ENCODE data around the gene TCF4.
A peak's percentile ranks its signal among the peaks of the same experiment; 100 is the strongest.

Gene TCF4

DNA sequence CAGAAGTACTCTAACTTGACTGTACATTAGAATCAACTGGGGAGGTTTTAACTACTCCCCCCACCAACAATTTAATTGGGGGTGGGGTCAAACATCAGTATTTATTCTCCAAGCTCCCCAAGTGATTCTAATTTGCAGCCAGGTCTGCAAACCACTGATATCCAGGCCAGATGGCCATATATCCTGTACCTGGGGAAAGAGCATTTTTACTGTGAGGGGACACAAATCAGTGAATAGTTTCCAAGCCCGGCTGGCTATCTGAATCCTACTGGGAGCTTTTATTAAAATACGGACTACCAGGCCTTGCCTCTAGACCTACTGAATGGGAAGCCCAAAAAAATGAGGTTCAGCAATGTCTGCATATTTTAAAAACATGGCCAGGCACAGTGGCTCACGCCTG, 88.5 kb downstream of the TCF4 start:
- TF ChIP-seq CTCF (conservative IDR thresholded peaks at IDR 0.05; ENCODE audit: low read length) (no peak), EZH2phosphoT487 (IDR thresholded peaks at IDR 0.05; ENCODE audit: borderline replicate concordance) (no peak)
- Histone ChIP-seq H3K27me3 (ENCODE audit: insufficient read depth, low read length, poor library complexity, severe bottlenecking) (no peaks in the 10 kb centered on the region), H3K9me3 (ENCODE audit: insufficient read depth, low read depth, low read length) (no peaks in the 10 kb centered on the region), H3F3A (ENCODE audit: low read depth) (no peaks in the 10 kb centered on the region), H3K9ac (ENCODE audit: low read depth, low read length, poor library complexity, severe bottlenecking) (no peak overlapping the region), H3K9me2 (replicated peaks; ENCODE audit: low read depth, low read length) (no peaks in the 10 kb centered on the region), H3K4me1 (ENCODE audit: insufficient read depth, low read length, poor library complexity, severe bottlenecking) (peaks cover 32% of the 10 kb centered on the region), H2AFZ (ENCODE audit: low read length) (no peak overlapping the region), H3K4me3 (ENCODE audit: low read length, poor library complexity, severe bottlenecking) (no peak overlapping the region), H3K79me2 (ENCODE audit: insufficient read depth, low read length) (peaks cover 11% of the 10 kb centered on the region; the same call in 1 of the 2 replicates), H3K36me3 (ENCODE audit: insufficient read depth, low read length) (no peaks in the 10 kb centered on the region), H4K20me1 (ENCODE audit: insufficient read depth, low read length, poor library complexity, severe bottlenecking) (no peaks in the 10 kb centered on the region), H3K4me2 (ENCODE audit: low read depth, low read length, poor library complexity, severe bottlenecking) (no peak overlapping the region)

GRCh38 chr18:55497825-55498403, 90.1 kb downstream of the TCF4 start:
- TF ChIP-seq EZH2phosphoT487 (IDR thresholded peaks at IDR 0.05; ENCODE audit: borderline replicate concordance) (no peak), CTCF (conservative IDR thresholded peaks at IDR 0.05; ENCODE audit: low read length) (no peak)
- Histone ChIP-seq H3K9me2 (replicated peaks; ENCODE audit: low read depth, low read length) (no peaks in the 10 kb centered on the region), H3F3A (ENCODE audit: low read depth) (no peaks in the 10 kb centered on the region), H3K4me1 (ENCODE audit: insufficient read depth, low read length, poor library complexity, severe bottlenecking) (peaks cover 42% of the 10 kb centered on the region), H3K36me3 (ENCODE audit: insufficient read depth, low read length) (no peaks in the 10 kb centered on the region), H4K20me1 (ENCODE audit: insufficient read depth, low read length, poor library complexity, severe bottlenecking) (no peaks in the 10 kb centered on the region), H3K79me2 (ENCODE audit: insufficient read depth, low read length) (peaks cover 11% of the 10 kb centered on the region; the same call in 1 of the 2 replicates), H3K9ac (ENCODE audit: low read depth, low read length, poor library complexity, severe bottlenecking) (no peak overlapping the region), H3K4me2 (ENCODE audit: low read depth, low read length, poor library complexity, severe bottlenecking) (no peak overlapping the region), H3K9me3 (ENCODE audit: insufficient read depth, low read depth, low read length) (no peaks in the 10 kb centered on the region), H3K4me3 (ENCODE audit: low read length, poor library complexity, severe bottlenecking) (no peak overlapping the region), H3K27me3 (ENCODE audit: insufficient read depth, low read length, poor library complexity, severe bottlenecking) (no peaks in the 10 kb centered on the region), H2AFZ (ENCODE audit: low read length) (no peak overlapping the region)

DNA sequence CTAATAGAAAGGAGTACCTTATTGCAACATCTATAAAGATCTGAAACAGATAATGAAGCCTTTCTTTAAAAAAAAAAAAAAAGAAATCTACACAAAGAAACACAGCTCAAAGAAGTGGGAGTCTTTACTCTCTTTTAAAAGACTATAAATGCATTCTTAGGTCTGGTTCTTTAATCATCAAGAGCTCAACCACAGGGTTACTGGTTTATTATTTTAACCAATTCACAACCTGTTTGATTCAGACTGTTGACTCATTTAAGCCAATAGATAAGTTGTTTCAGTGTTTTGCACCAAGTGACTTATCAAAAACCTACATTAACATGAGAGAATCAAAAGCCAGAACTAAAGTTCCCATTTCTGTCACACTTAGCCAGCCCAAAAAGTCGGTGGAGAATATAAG, 93.1 kb downstream of the TCF4 start:
- Histone ChIP-seq H3K4me1 (ENCODE audit: insufficient read depth, low read length, poor library complexity, severe bottlenecking) (peaks cover 28% of the 10 kb centered on the region), H3K27me3 (ENCODE audit: insufficient read depth, low read length, poor library complexity, severe bottlenecking) (no peaks in the 10 kb centered on the region), H3K9me2 (replicated peaks; ENCODE audit: low read depth, low read length) (no peaks in the 10 kb centered on the region), H3K9ac (ENCODE audit: low read depth, low read length, poor library complexity, severe bottlenecking) (peak overlapping the region; percentile 0), H3F3A (ENCODE audit: low read depth) (no peaks in the 10 kb centered on the region), H2AFZ (ENCODE audit: low read length) (no peak overlapping the region), H3K9me3 (ENCODE audit: insufficient read depth, low read depth, low read length) (no peaks in the 10 kb centered on the region), H3K4me2 (ENCODE audit: low read depth, low read length, poor library complexity, severe bottlenecking) (no peak overlapping the region), H3K79me2 (ENCODE audit: insufficient read depth, low read length) (peaks cover 14% of the 10 kb centered on the region; the same call in 1 of the 2 replicates), H3K36me3 (ENCODE audit: insufficient read depth, low read length) (no peaks in the 10 kb centered on the region), H3K4me3 (ENCODE audit: low read length, poor library complexity, severe bottlenecking) (no peak overlapping the region), H4K20me1 (ENCODE audit: insufficient read depth, low read length, poor library complexity, severe bottlenecking) (no peaks in the 10 kb centered on the region)
- TF ChIP-seq EZH2phosphoT487 (IDR thresholded peaks at IDR 0.05; ENCODE audit: borderline replicate concordance) (no peak), CTCF (conservative IDR thresholded peaks at IDR 0.05; ENCODE audit: low read length) (no peak)

All from Loucy (cell line).